OCI-LY3 (cell line): ENCODE results near the gene PTPRM.

Source experiments
- CTCF ChIP-seq: fragments of 200-600, 300-600 bp; sonication (generic); IDR thresholded peaks from 2 replicates; pipeline ENCODE4 v1.5.1; 2014; ENCODE audit warnings: antibody characterized with exemption, low read length, low read depth
- EZH2phosphoT487 ChIP-seq: fragments of 200-600 bp; shearing (Covaris generic); IDR thresholded peaks from 2 replicates; pipeline ENCODE4 v1.6.1; 2018; ENCODE audit warnings: antibody characterized with exemption, mixed run types, low read depth

- TF ChIP-seq CTCF (no peak), EZH2phosphoT487 (no peak)
Observed at GRCh38 chr18:7927119-7927518, 360.0 kb downstream of the PTPRM start.
